Peyer's patch (tissue), 4 donors: ENCODE results near the gene IKZF5.

Experiments used
- POLR2A ChIP-seq, 2 donors: fragments of 450-650 bp; IDR thresholded peaks; one replicate each; pipeline ENCODE4 v1.5.1; 2017; ENCODE audit warnings: antibody characterized with exemption in 2 of 2, mild to moderate bottlenecking in 2 of 2, moderate library complexity in 2 of 2
- TF ChIP-seq, protein P1 (sequence below), 6 experiments: fragments of 450-650 bp in 4 of 6; fragments of 200-600 bp in 2 of 6; sonication (generic) in 1 of 6; IDR thresholded peaks; one replicate each; pipeline ENCODE4 v1.5.1; 2017 to 2019; ENCODE audit warnings: antibody characterized with exemption in 6 of 6, mild to moderate bottlenecking in 3 of 6, moderate library complexity in 1 of 6

GRCh38 chr10:122998360-122998917 is 10.2 kb downstream of the IKZF5 start:
- TF ChIP-seq, protein P1, sequence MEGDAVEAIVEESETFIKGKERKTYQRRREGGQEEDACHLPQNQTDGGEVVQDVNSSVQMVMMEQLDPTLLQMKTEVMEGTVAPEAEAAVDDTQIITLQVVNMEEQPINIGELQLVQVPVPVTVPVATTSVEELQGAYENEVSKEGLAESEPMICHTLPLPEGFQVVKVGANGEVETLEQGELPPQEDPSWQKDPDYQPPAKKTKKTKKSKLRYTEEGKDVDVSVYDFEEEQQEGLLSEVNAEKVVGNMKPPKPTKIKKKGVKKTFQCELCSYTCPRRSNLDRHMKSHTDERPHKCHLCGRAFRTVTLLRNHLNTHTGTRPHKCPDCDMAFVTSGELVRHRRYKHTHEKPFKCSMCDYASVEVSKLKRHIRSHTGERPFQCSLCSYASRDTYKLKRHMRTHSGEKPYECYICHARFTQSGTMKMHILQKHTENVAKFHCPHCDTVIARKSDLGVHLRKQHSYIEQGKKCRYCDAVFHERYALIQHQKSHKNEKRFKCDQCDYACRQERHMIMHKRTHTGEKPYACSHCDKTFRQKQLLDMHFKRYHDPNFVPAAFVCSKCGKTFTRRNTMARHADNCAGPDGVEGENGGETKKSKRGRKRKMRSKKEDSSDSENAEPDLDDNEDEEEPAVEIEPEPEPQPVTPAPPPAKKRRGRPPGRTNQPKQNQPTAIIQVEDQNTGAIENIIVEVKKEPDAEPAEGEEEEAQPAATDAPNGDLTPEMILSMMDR (IDR thresholded peaks at IDR 0.05): no peak
- no peak for TF ChIP-seq POLR2A (IDR thresholded peaks at IDR 0.05)
